H1 (cell line): Measurements from ENCODE around the gene MIDN. TPM values are rescaled to one million over a fixed set of nuclear protein-coding genes. Genes with fewer than 3 reads are reported as not detected.

Experiments used
- CTCF ChIA-PET: fragments of 300-600 bp; sonication (Branson Sonifier 250); formaldehyde crosslinking; loops from one replicate; lab custom pipeline; 2021; ENCODE audit not compliant: partially characterized antibody; lab: Charles Lee
- POLR2A ChIA-PET: fragments of 300-600 bp; sonication (Branson Sonifier 250); formaldehyde crosslinking; loops from one replicate; lab custom pipeline; 2021; ENCODE audit warnings: inconsistent platforms; ENCODE audit not compliant: partially characterized antibody; lab: Charles Lee
- DNase-seq, 2 experiments: peaks; one replicate each; pipeline versions ENCODE4 v3.0.0 to v3.0.0-alpha.2; 2010 to 2022; ENCODE audit warnings: low spot score in 2 of 2, low read depth in 1 of 2, mixed read lengths in 1 of 2
- FAIRE-seq: peaks from 2 replicates; lab custom pipeline; 2011; peaks lifted over from hg19 to GRCh38; lab: Jason Lieb, UNC
- H2AFZ ChIP-seq: 2 replicates; pipeline ENCODE4 v1.8.1; 2012; ENCODE audit warnings: low read length, inconsistent platforms
- H2AK5ac ChIP-seq: 2 replicates; pipeline ENCODE4 v1.6.1; 2013; ENCODE audit warnings: low read depth, low read length
- H2BK120ac ChIP-seq: replicated peaks from 2 replicates; pipeline ENCODE3; 2013; ENCODE audit warnings: low read depth, low read length, inconsistent platforms
- H2BK12ac ChIP-seq: 2 replicates; pipeline ENCODE4 v1.6.1; 2013; ENCODE audit warnings: low read depth, low read length
- H2BK15ac ChIP-seq: 2 replicates; pipeline ENCODE4 v1.6.1; 2013; ENCODE audit warnings: low read length
- H2BK20ac ChIP-seq: 2 replicates; pipeline ENCODE4 v1.6.1; 2013; ENCODE audit warnings: low read length
- H2BK5ac ChIP-seq: 2 replicates; pipeline ENCODE4 v1.6.1; 2013; ENCODE audit warnings: low read depth, low read length
- H3K14ac ChIP-seq: 2 replicates; pipeline ENCODE4 v1.6.1; 2013; ENCODE audit warnings: inconsistent platforms; ENCODE audit not compliant: insufficient read length
- H3K18ac ChIP-seq: 2 replicates; pipeline ENCODE4 v1.6.1; 2013; ENCODE audit warnings: low read length; ENCODE audit errors: extremely low read depth
- H3K23ac ChIP-seq: 2 replicates; pipeline ENCODE4 v1.6.1; 2013; ENCODE audit warnings: inconsistent platforms; ENCODE audit not compliant: insufficient read length
- H3K23me2 ChIP-seq: 2 replicates; pipeline ENCODE4 v1.6.1; 2013; ENCODE audit warnings: low read depth, low read length
- H3K27ac ChIP-seq: 2 replicates; pipeline ENCODE4 v1.6.1; 2011; ENCODE audit warnings: low read depth, low read length, inconsistent platforms
- H3K27me3 ChIP-seq, 4 experiments: replicated peaks in 1 of 4; 1 replicate in 1 of 4; 2 replicates in 3 of 4; pipeline versions ENCODE4 v1.6.1 to v1.8.1; 2011 to 2013; ENCODE audit warnings: low read length in 3 of 4, mild to moderate bottlenecking in 3 of 4, inconsistent platforms in 2 of 4, mixed read lengths in 2 of 4, moderate library complexity in 1 of 4; ENCODE audit not compliant: control insufficient read depth in 3 of 4, insufficient read depth in 3 of 4; ENCODE audit errors: extremely low read depth in 1 of 4
- H3K36me3 ChIP-seq, 4 experiments: 2 replicates each; pipeline versions ENCODE4 v1.6.1 to v1.8.1; 2011 to 2013; ENCODE audit warnings: mild to moderate bottlenecking in 4 of 4, low read length in 3 of 4, moderate library complexity in 2 of 4, control low read depth in 1 of 4, inconsistent platforms in 1 of 4; ENCODE audit not compliant: insufficient read depth in 4 of 4, control insufficient read depth in 2 of 4
- H3K4ac ChIP-seq: replicated peaks from 2 replicates; pipeline ENCODE3; 2013; ENCODE audit warnings: low read length, low read depth, mixed read lengths, inconsistent platforms; ENCODE audit not compliant: insufficient read length
- H3K4me1 ChIP-seq, 4 experiments: replicated peaks in 1 of 4; 1 replicate in 1 of 4; 2 replicates in 3 of 4; pipeline versions ENCODE4 v1.6.1 to v1.8.1; 2011 to 2013; ENCODE audit warnings: low read length in 3 of 4, inconsistent platforms in 2 of 4, mixed read lengths in 1 of 4; ENCODE audit not compliant: insufficient read depth in 4 of 4, control insufficient read depth in 3 of 4
- H3K4me2 ChIP-seq, 2 experiments: 2 replicates each; pipeline versions ENCODE4 v1.6.1 to v1.8.1; 2011 to 2013; ENCODE audit warnings: low read depth in 2 of 2, low read length in 2 of 2, control low read depth in 1 of 2, inconsistent platforms in 1 of 2, mild to moderate bottlenecking in 1 of 2; ENCODE audit not compliant: insufficient read depth in 1 of 2
- H3K4me3 ChIP-seq, 4 experiments: fragments of 200-600, 300-600 bp in 1 of 4; sonication (generic), shearing (Covaris generic), sonication (Bioruptor Twin) in 1 of 4; 2 replicates each; pipeline versions ENCODE4 v1.5.1 to v1.8.1; 2011 to 2016; ENCODE audit warnings: low read length in 4 of 4, low read depth in 3 of 4, control low read depth in 2 of 4, inconsistent platforms in 2 of 4, mild to moderate bottlenecking in 2 of 4, mixed read lengths in 1 of 4, moderate library complexity in 1 of 4; ENCODE audit not compliant: insufficient read depth in 2 of 4; ENCODE audit errors: extremely low read depth in 1 of 4
- H3K56ac ChIP-seq: replicated peaks from 2 replicates; pipeline ENCODE3; 2013; ENCODE audit warnings: low read depth, mild to moderate bottlenecking, mixed read lengths, low read length, inconsistent platforms; ENCODE audit not compliant: insufficient read length
- H3K79me1 ChIP-seq: 2 replicates; pipeline ENCODE4 v1.6.1; 2013; ENCODE audit warnings: low read depth, low read length, control low read depth
- H3K79me2 ChIP-seq, 2 experiments: 2 replicates each; pipeline versions ENCODE4 v1.6.1 to v1.8.1; 2012 to 2013; ENCODE audit warnings: low read length in 2 of 2, mild to moderate bottlenecking in 2 of 2, inconsistent platforms in 1 of 2; ENCODE audit not compliant: insufficient read depth in 2 of 2, control insufficient read depth in 1 of 2
- H3K9ac ChIP-seq, 4 experiments: replicated peaks in 1 of 4; 1 replicate in 1 of 4; 2 replicates in 3 of 4; pipeline versions ENCODE4 v1.6.1 to v1.8.1; 2011 to 2013; ENCODE audit warnings: low read depth in 3 of 4, low read length in 3 of 4, control low read depth in 2 of 4, mild to moderate bottlenecking in 2 of 4, moderate library complexity in 2 of 4, inconsistent platforms in 1 of 4; ENCODE audit errors: extremely low read depth in 1 of 4
- H3K9me3 ChIP-seq, 2 experiments: 2 replicates each; pipeline versions ENCODE4 v1.6.1 to v1.8.1; 2012 to 2013; ENCODE audit warnings: mild to moderate bottlenecking in 2 of 2, moderate library complexity in 2 of 2, control low read depth in 1 of 2, inconsistent platforms in 1 of 2, low read depth in 1 of 2, low read length in 1 of 2, mixed read lengths in 1 of 2; ENCODE audit not compliant: insufficient read depth in 2 of 2
- H4K20me1 ChIP-seq, 2 experiments: replicated peaks in 1 of 2; 2 replicates each; pipeline versions ENCODE3 to v1.8.1; 2011 to 2013; ENCODE audit warnings: inconsistent platforms in 2 of 2, low read length in 2 of 2, mild to moderate bottlenecking in 1 of 2; ENCODE audit not compliant: insufficient read depth in 2 of 2, control insufficient read depth in 1 of 2
- H4K5ac ChIP-seq: 2 replicates; pipeline ENCODE4 v1.6.1; 2013; ENCODE audit warnings: low read length, low read depth, mixed read lengths, inconsistent platforms; ENCODE audit not compliant: insufficient read length
- H4K8ac ChIP-seq: 2 replicates; pipeline ENCODE4 v1.8.0; 2013; ENCODE audit warnings: mild to moderate bottlenecking, moderate library complexity, low read length, inconsistent platforms; ENCODE audit not compliant: insufficient read depth; ENCODE audit errors: extremely low read depth
- H4K91ac ChIP-seq: replicated peaks from 2 replicates; pipeline ENCODE3; 2013; ENCODE audit warnings: low read length, mixed read lengths, inconsistent platforms; ENCODE audit not compliant: insufficient read length
- ASH2L ChIP-seq: fragments of 200-600, 300-600 bp; sonication (generic); IDR thresholded peaks from one replicate; pipeline ENCODE4 v1.7.1; 2017; ENCODE audit warnings: low read length
- BCL11A ChIP-seq, 2 experiments: IDR thresholded peaks; one replicate each; pipeline ENCODE4 v1.6.1; 2011; ENCODE audit warnings: low read depth in 2 of 2, low read length in 2 of 2, mild to moderate bottlenecking in 2 of 2
- CBX5 ChIP-seq: fragments of 300-800, 300-1000 bp; sonication (generic); IDR thresholded peaks from 2 replicates; pipeline ENCODE4 v1.7.1; 2016; ENCODE audit warnings: antibody characterized with exemption, low read length, low read depth
- EZH2 ChIP-seq: fragments of 200-600 bp; sonication (generic); IDR thresholded peaks from 2 replicates; pipeline ENCODE4 v1.7.1; 2012; ENCODE audit warnings: low read depth, mild to moderate bottlenecking, moderate library complexity, low read length, inconsistent platforms; ENCODE audit not compliant: severe bottlenecking
- SAP30 ChIP-seq: fragments of 300-600 bp; sonication (generic); IDR thresholded peaks from 2 replicates; pipeline ENCODE4 v1.7.1; 2012; ENCODE audit warnings: low read length, moderate library complexity, mild to moderate bottlenecking, inconsistent platforms; ENCODE audit not compliant: insufficient read depth, insufficient replicate concordance
- SIX5 ChIP-seq: IDR thresholded peaks from 2 replicates; pipeline ENCODE4 v1.6.1; 2011; ENCODE audit warnings: mild to moderate bottlenecking, low read depth, low read length
- ZNF274 ChIP-seq: IDR thresholded peaks from 2 replicates; pipeline ENCODE4 v1.7.0; 2012; ENCODE audit warnings: low read length, borderline replicate concordance; ENCODE audit errors: extremely low read depth
- WGBS, 2 experiments: shearing (Covaris generic) in 1 of 2; methylation state at CpG; one replicate each; pipeline versions ENCODE4 v1.1.6 to v1.1.7; 2013 to 2015; ENCODE audit warnings: low lambda C conversion rate in 2 of 2, mixed read lengths in 2 of 2, inconsistent platforms in 1 of 2, low coverage in 1 of 2, missing lambda C conversion rate in 1 of 2; ENCODE audit not compliant: insufficient replicate concordance in 2 of 2, insufficient coverage in 1 of 2, insufficient read length in 1 of 2; ENCODE audit errors: extremely low coverage in 1 of 2, missing lambda C conversion rate in 1 of 2; 5-methylcytosine and 5-hydroxymethylcytosine counted together
- polyA plus RNA-seq, 7 experiments: library from polyadenylated mRNA; depleted of rRNA in 3 of 7; stranded (reverse) in 5 of 7; unstranded in 2 of 7; fragments of >200 nt in 5 of 7; fragments of 200-250 nt in 2 of 7; gene quantifications; 1 replicate in 5 of 7; 2 replicates in 1 of 7; 4 replicates in 1 of 7; pipeline versions ENCODE4 v1.2.1 to v1.2.3, GENCODE V29; 2011 to 2013; ENCODE audit warnings: missing spikeins in 2 of 7, mixed read lengths in 2 of 7
- total RNA-seq: library from RNA; stranded (reverse); fragmentation: NEBNext Ultra II Directional; extraction: Animal tissue kit (Norgen Biotek cat#: 25700); gene quantifications from 2 replicates; pipeline ENCODE4 v1.2.1, GENCODE V29; 2021
- TF ChIP-seq, protein P1 (sequence below), 3 experiments: IDR thresholded peaks; 1 replicate in 2 of 3; 2 replicates in 1 of 3; pipeline versions ENCODE4 v1.5.1 to v1.6.1; 2011; ENCODE audit warnings: low read length in 3 of 3, mild to moderate bottlenecking in 3 of 3, inconsistent platforms in 2 of 3, low read depth in 1 of 3, moderate library complexity in 1 of 3; ENCODE audit not compliant: insufficient read depth in 1 of 3; ENCODE audit errors: control extremely low read depth in 1 of 3

MIDN gene
- total and polyA plus RNA-seq, 2 of the 8 experiments (the other 6 are each of a cell fraction or from before 2014, with no cell fraction given), result 39.8 to 159 TPM

- peaks cover 12% of the 10 kb centered on the region; the same call in 1 of the 2 replicates for H3K79me1 ChIP-seq
- H3K4ac ChIP-seq, result no peak overlapping the region
- ChIA-PET CTCF (interaction anchor here (1.2 to 6.0 kb wide), 3 partner anchors 10 to 15 kb away, joined by 3 to 42 read pairs (median 7); no protein-coding TSS in a partner anchor), POLR2A (interaction anchor here (1.0 to 19.4 kb wide), 7 partner anchors 11 to 225 kb away, joined by 3 to 456 read pairs (median 7); partner anchors contain the start of genes ATP5F1D, CIRBP, CNN2 and FAM174C)
- no peak overlapping the region for H3K23ac ChIP-seq
- H4K8ac ChIP-seq, result peak overlapping the region; percentile 79; the same call in 1 of the 2 replicates
- no peaks in the 10 kb centered on the region for H3K9me3 ChIP-seq
- H3K27me3 ChIP-seq, result no peaks in the 10 kb centered on the region; a peak in 1 of 7 replicates
- peaks cover 22 to 29% of the 10 kb centered on the region in 2 experiments for H4K20me1 ChIP-seq
- H3K4me2 ChIP-seq, result peak overlapping the region; percentile 23 to 83; a peak in 3 of 4 replicates
- 76% methylated on average over 18 of the region's 30 CpGs; no CpG with 5 or more reads in 1 of the 2 experiments for WGBS, 2 experiments
- H3K14ac ChIP-seq, result no peak overlapping the region
- no peak overlapping the region for H4K5ac ChIP-seq
- H3K79me2 ChIP-seq, result peaks cover 9 to 51% of the 10 kb centered on the region in 2 experiments
- no peak overlapping the region for H3K56ac ChIP-seq
- no peak overlapping the region for H4K91ac ChIP-seq
- H2BK120ac ChIP-seq, result no peak overlapping the region
- H2BK20ac ChIP-seq, result no peak overlapping the region
- peaks cover 0 to 20% (median 12%) of the 10 kb centered on the region in 4 experiments; a peak in 6 of 7 replicates for H3K4me1 ChIP-seq
- H2AFZ ChIP-seq, result no peak overlapping the region
- H3K27ac ChIP-seq, result no peak overlapping the region
- H3K4me3 ChIP-seq, result peak overlapping the region in 2 of 4 experiments; percentile 66 to 99; a peak in 3 of 8 replicates
- no peak overlapping the region for H2BK12ac ChIP-seq
- H3K36me3 ChIP-seq, result peaks cover 26 to 63% (median 45%) of the 10 kb centered on the region in 4 experiments
- DNase-seq (no peak), FAIRE-seq (no peak)
- no peak overlapping the region for H2AK5ac ChIP-seq
- TF ChIP-seq ASH2L (no peak), SAP30 (no peak), CBX5 (no peak), SIX5 (no peak), BCL11A (IDR thresholded peaks at IDR 0.05; ENCODE audit: low read depth in 2 of 2, low read length in 2 of 2) (no peak), ZNF274 (no peak), EZH2 (no peak)
- TF ChIP-seq, protein P1, sequence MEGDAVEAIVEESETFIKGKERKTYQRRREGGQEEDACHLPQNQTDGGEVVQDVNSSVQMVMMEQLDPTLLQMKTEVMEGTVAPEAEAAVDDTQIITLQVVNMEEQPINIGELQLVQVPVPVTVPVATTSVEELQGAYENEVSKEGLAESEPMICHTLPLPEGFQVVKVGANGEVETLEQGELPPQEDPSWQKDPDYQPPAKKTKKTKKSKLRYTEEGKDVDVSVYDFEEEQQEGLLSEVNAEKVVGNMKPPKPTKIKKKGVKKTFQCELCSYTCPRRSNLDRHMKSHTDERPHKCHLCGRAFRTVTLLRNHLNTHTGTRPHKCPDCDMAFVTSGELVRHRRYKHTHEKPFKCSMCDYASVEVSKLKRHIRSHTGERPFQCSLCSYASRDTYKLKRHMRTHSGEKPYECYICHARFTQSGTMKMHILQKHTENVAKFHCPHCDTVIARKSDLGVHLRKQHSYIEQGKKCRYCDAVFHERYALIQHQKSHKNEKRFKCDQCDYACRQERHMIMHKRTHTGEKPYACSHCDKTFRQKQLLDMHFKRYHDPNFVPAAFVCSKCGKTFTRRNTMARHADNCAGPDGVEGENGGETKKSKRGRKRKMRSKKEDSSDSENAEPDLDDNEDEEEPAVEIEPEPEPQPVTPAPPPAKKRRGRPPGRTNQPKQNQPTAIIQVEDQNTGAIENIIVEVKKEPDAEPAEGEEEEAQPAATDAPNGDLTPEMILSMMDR (IDR thresholded peaks at IDR 0.05; ENCODE audit: control extremely low read depth in 1 of 3, insufficient read depth in 1 of 3, low read depth in 1 of 3, low read length in 3 of 3), result no peak
- H3K9ac ChIP-seq, result 0 out of 7 replicates have a peak overlapping the region, but pooled peaks of 1 of the 4 experiments have one; percentile 36
- H2BK15ac ChIP-seq, result no peak overlapping the region
- H3K18ac ChIP-seq, result no peak overlapping the region; the same call in 1 of the 2 replicates
- H2BK5ac ChIP-seq, result no peak overlapping the region; the same call in 1 of the 2 replicates
- H3K23me2 ChIP-seq, result peaks cover 2% of the 10 kb centered on the region; the same call in 1 of the 2 replicates
Observed at GRCh38 chr19:1252221-1252820, 3.9 kb downstream of the MIDN start.
